Posterior cingulate gyrus (tissue), 11 donors: ENCODE data around the gene PHACTR3.

Experiments
- DNase-seq, 10 donors: peaks; one replicate each; pipeline versions ENCODE4 v3.0.0 to v3.0.0-alpha.2; 2020 to 2021; ENCODE audit warnings: mixed read lengths in 3 of 10
- intact Hi-C: fragments of 100-400 bp; cut with DNase I; formaldehyde crosslinking; loops from one replicate; pipeline ENCODE4 v1.15.1; 2023

PHACTR3 gene

DNA sequence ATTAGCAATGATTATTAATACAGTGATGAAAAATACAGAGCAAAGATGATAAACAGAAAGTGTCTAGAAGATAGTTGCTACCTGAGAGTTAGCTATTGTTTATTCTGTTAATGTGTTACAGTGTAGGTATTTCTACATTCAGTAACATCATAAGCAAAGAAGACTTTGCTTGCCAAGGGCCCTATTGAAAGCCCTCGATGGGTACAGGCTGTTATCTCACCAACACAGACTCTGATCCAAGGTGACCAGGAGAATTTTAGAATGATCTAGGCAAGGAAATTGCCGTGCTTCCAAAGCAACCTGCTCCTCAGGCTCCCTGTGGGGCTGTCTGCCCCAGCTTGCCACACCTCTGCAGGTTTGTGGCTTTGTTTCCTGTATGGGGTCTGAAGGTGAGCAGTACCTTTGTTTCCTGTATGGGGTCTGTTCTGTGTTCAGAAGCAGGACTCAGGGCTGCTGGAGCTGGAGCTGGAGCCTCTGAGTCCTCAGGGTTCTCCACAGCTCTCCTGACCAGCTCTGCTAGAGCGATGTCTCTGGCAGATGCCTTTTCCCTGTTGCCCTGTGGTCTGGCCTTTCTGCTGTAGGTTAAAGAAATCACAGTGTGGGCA is 32.5 kb downstream of the PHACTR3 start:
- intact Hi-C loops, result no loop called here
- peak in 2 of 10 donors; percentile 13 to 24 for DNase-seq

DNA sequence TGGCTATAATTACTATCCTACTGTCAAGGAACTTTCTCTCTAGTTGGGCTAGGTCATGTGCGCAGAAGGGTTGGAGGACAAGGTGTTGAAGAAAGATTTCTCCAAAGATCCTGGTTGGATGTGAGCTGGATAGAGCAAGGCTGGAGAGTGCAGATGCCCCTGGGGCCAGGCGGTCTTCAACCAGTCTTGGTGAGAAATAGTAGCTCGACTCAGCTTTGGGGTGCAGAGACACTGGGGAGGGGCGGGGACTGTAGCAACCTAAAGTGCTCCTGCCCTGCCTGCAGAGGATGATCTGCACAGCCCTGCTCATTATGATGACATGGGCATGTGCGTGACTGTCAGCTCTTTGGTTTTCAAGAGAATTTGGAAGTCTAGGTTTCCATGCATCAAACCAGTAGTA is 35.9 kb downstream of the PHACTR3 start:
- intact Hi-C loops, result no loop called here
- no peak for DNase-seq

DNA sequence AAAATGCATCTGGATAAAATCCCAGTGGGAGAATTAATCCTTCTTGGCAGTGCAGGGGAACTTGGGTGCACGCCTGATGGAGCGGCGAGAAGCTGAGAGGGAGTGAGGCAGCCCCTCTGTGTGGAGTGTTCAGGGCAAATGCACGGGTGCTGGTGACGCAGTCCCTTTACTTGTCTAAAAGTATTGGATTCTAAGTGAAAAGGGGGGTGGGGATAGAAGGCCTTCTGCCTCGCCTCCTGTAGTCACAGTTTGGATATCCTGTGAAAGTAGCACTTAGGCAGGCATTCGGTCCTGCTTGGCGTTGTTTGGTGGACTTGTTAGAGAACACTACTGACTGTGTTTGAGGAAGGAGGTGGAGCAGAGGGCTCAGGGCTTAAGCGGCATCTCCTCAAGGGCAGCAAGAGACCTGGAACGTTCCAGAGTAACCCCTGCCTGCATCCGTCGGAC is 39.3 kb downstream of the PHACTR3 start:
- DNase-seq, result peak in 8 of 10 donors; percentile 50 to 93 (median 68)
- intact Hi-C loops, result no loop called here

DNA sequence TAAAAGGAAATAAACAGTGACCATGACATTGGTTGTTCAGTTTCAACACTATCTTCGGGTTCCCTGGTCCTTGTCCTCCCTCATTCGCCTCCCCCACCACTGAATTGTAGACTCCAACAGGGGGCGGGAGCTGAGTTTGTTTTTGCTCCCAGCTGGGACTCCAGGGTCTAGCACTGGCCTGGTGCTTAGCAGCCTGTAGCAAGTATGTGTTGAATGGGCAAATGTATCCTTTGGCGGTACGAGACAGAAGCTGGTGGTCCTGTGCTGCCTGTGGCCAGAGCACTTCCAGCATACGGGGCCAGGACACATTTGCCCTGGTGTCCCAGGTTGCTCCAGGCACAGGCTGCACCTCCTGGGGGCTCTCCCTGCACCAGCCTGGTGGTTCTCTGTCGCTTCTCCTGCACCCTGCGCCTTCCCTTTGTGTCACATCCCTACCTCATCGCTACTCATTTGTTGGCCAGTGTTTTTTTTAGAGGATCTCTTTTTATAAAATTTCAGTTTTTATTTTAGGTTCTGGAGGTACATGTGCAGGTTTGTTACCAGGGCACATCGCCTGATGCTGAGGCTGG is 40.1 kb downstream of the PHACTR3 start:
- intact Hi-C loops, result no loop called here
- peak in 2 of 10 donors; percentile 56 to 68 for DNase-seq

DNA sequence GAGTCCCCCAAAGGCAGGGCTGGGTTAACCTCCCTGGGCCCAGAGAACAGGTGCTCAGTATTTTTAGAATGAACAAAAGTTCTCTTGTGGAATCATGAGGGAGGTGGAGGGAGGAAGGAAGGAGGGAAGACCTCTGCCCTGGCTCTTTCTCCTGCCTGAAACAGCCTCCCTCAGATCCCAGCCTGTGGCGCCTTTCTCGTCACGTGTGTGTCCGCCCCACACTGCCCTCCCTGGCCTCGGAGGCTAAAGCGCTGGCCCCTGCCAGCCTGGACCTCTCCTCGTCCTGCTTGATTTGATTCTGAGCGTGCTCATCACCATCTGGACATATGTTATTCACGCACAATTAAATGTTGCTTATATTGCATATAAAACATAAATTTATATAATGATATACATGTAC is 40.9 kb downstream of the PHACTR3 start:
- DNase-seq, result peak in 8 of 10 donors; percentile 51 to 95 (median 69)
- intact Hi-C loops, result loop anchor here (5.0 kb wide), 1 partner anchor 43 kb away; the partner anchor contains the start of gene PHACTR3

DNA sequence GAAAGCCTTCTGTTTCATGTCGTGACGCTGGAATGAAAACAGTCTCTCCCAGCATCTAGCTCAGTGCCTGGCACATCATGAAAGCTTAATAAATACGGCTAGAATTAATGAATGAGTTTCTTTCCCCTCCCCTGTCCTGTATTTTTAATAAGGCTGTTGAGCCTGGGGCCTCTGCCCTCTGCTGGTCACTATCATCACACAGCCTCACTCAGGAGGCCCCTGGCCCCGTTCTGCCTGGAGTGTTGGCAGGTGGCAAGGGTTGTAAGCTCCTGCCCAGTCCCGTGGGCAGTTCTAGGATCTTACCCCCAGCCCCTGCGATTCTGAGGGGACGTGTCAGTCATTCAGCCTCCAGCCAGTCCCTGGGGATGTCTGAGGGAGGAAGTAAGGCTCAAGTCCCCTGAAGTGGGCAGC is 41.4 kb downstream of the PHACTR3 start:
- peak in 5 of 10 donors; percentile 50 to 93 (median 69) for DNase-seq

DNA sequence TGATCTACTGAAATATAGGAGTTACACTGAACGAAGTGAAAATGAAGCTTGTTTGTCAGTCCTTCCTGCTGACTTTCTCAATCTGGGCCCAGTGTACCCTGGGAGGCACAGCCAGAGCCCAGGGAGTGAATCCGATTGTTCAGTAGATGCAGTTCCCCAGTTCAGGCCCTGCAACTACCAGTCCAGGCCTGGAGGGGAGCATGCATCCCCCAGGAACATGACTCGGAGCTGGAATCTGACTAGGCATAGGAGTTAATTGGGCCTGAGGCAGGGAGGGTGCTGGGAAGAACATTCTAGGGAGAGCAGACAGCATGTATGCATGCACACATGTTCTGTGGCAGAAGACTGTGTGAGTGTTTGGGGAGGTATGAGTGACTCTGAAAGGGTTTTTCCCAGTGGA is 42.1 kb downstream of the PHACTR3 start:
- intact Hi-C loops, result loop anchor here (5.0 kb wide), 1 partner anchor 44 kb away; the partner anchor contains the start of gene PHACTR3
- DNase-seq, result no peak

More for the DNA sequence above, 41.4 kb downstream of the PHACTR3 start:
- intact Hi-C loops, result loop anchor here (5.0 kb wide), 1 partner anchor 43 kb away; the partner anchor contains the start of gene PHACTR3

DNA sequence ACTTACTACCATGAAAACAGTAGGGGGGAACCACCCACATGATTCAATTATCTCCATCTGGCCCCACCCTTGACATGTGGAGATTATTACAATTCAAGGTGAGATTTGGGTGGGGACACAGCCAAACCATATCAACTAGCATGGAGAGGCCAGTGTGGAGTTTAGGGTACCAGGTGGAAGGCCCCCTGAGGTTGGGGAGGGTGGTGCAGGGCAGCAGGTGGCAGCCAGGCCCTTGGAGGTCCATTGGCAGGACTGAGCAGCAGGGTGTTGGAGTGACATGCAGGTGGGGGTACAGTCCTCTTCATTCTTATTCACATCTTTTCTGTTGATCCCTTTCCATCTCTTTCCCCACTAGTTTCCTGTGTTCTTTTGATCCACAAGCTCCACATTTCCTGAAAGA is 42.9 kb downstream of the PHACTR3 start:
- intact Hi-C loops, result loop anchor here (5.0 kb wide), 1 partner anchor 45 kb away; the partner anchor contains the start of gene PHACTR3
- peak in 1 of 10 donors; percentile 17 for DNase-seq

DNA sequence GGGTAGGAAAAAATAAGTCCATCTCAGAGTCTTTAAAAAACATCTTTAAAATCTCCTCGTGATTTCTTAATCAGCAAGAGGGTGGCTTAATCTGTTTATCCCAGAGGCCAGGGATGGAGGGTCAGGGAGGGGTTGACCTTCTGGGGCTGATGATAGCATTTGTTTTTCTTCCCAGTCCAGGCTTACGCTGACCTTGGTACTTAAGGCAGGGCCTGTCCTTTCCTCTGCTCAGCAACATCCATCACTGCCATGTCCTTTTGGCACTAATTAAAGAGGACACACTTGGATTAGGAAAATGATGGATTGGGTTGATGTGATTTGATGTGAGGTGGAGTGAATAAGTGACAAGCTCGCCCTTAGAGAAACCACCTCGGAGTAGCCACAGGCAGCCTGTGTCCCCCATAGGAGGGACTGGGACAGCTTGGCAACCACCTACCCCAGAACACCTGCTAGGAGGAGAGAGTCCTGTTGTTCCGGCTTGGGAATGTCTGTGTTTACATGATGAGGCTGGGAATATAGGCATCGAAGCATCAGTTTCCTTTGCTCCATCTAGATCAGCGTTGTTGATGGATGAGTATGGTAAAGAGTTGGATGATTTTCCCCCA is 44.2 kb downstream of the PHACTR3 start:
- intact Hi-C loops, result loop anchor here (5.0 kb wide), 1 partner anchor 46 kb away; the partner anchor contains the start of gene PHACTR3
- peak in 1 of 10 donors; percentile 10 for DNase-seq

DNA sequence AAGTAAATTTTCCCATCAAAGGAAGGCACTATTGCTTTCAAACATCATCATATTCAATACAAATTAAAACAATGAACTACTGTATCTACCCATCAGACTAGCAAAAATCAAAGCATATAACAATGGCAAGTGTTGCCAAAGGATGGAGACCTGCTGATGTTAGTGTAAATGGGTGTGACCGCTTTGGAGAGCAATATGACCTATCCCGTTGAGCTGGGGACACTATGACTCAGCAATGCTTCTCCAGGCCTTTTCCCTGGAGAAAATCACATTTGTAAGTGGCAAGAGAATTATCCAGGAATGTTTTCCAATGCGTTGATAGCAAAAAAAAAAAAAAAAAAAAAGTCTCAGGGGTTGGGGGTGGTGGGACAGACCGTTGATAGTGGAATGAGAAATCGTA is 46.1 kb downstream of the PHACTR3 start:
- intact Hi-C loops, result no loop called here
- no peak for DNase-seq

DNA sequence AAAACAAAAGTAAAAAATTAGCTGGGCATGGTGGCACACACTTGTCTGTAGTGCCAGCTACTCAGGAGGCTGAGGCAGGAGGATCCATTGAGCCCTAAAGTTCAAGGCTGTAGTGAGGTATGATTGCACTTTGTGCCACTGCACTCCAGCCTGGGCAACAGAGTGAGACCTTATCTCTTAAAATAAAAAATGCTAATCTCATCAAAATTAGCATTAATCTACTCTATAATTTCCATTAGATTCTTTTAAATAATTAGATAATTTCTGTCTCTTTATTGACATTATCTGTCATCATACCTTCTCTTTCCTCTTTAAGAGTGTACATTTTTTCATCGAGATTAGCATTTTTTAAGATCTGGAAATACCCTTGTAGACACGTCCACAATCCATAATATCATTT is 48.0 kb downstream of the PHACTR3 start:
- no peak for DNase-seq
- intact Hi-C loops, result no loop called here

DNA sequence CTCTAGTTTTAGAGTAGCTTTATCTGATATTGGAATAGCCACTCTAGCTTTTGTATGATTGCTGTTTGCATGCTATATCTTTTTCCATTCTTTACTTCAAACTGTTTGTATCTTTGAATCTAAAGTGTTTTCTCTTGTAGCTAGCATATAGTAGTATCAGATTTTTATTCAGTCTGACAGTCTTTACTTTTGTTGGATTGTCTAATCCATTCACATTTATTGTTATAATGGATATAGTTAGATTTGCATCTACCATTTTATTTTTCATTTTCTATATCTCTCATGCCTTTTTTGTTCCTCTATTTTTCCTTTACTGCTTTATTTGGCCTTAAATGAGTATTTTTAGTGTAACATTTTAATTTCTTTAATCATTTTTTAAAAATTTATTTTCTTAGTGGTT is 52.1 kb downstream of the PHACTR3 start:
- DNase-seq, result no peak
- intact Hi-C loops, result no loop called here

DNA sequence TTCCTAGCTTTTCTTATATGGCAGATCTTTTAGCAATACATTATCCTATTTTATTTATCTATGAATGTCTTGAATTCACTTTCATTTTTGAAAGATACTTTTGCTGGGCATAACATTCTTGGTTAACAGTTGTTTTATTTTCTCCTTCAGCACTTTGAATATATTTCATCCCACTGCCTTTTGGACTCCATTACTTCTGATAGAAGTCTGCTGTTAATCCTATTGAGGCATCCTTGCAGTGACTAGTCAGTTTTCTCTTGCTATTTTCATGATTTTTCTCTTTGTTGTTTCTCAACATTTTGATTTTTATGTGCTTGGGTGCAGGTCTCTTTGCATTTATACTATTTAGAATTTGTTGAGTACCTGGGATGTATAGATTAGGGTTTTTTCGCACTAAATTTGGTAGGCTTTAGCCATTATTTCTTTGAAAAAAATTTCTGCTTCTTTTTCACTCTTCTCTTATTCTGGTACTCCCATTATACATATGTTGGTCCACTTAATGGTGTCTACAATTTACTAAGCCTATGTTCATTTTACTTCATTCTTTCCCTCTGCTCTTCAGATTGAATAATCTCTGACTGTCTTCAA is 53.2 kb downstream of the PHACTR3 start:
- DNase-seq, result no peak
- intact Hi-C loops, result no loop called here

DNA sequence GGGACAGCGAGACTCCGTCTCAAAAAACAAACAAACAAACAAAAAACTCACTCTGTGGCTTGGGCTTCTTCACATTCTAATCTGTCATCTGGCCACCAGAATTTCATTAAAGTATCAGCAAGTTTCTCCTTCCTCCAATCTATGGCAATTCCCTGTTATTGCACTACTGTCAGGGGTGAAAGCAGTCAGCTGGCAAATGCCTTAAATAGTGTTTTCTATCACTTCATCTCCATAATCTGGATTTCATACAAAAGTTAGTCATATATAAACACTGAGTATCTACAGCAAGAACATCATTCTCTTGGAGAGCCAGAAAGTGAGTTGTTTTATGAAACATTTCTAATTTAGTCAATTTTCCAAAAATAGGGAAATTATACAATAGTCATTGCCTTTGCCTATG is 56.1 kb downstream of the PHACTR3 start:
- intact Hi-C loops, result no loop called here
- DNase-seq, result no peak

DNA sequence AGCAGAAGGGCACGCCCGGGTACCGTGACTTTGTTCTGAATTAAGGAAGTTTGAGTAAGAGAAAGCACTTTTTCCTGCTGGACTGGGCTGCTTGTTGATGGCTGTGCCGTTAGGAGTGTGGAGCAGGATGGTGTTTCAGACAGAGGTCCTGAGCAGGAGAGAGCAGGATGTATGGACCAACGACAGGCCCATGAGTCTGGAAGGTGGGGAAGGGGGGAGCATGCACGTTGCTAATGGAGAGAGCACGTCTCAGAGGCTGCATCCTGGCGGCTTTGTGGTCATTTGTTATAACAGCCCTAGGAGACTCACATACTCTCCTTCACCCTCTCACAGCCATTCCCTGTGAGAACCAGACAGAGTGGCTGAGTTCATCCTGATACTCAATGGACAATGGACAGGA is 56.8 kb downstream of the PHACTR3 start:
- DNase-seq, result no peak
- intact Hi-C loops, result no loop called here

DNA sequence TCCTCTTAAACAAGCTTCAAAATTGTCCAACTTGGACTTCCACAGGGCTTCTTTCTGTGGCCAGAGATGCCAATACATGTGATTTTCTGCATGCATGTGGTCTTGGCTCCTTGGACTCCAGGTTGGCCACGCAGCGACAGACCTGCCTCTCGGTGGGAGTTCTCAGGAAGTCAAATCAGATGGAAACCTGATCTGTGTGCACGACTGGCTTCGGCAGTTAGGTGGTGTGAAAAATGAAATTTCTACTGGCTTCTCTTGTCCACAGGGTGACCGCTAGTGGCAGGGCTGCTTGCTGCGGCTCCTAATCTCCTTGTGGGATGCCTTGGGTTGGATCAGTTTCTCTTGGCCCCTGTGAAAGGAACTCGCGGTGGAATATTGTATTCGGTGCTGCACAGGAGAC is 57.3 kb downstream of the PHACTR3 start:
- intact Hi-C loops, result no loop called here
- peak in 1 of 10 donors; percentile 59 for DNase-seq

DNA sequence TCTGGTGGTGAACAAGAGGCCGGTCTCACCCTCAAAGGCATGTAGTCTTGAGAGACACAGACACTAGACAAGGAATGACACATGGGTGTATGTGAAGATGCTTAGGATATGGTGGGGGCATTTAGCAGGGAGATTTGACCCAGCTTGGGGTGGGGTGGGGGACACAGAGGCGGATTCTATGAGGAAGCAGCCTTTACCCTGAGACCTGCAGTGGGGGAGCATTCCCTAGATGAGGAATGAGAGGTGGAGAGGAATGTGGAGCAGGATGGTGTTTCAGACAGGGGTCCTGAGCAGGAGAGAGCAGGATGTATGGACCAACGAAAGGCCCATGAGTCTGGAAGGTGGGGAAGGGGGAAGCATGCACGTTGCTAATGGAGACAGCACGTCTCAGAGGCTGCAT is 57.8 kb downstream of the PHACTR3 start:
- DNase-seq, result no peak
- intact Hi-C loops, result no loop called here

DNA sequence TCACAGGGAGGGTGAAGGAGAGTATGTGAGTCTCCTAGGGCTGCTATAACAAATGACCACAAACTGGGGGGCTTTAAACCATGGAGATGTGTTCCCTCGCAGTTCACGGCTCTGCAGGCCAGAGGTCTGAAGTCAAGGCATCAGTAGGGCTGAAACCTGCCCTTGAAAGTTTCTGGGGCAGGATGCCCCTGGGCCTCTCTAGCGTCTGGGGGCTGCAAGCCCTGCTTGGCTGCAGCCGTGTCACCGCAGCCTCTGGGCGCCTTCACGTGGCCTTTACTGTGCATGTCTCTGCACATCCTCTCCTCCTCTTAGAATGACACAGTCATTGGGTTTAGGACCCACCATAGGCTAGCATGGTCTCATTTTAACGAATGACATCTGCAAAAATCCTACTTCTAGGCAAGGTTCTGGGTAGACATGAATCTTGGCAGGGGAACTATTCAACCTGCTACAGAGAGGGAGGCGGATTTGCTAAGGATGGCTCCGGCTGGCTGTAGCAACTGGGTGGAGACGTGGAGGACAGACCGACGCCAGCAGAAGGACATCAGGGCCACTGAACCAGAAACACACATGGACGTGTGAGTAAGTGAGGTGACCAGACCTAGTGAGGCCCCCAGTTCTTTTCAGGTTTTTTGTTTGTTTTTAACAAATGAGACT is 58.6 kb downstream of the PHACTR3 start:
- intact Hi-C loops, result no loop called here
- DNase-seq, result peak in 1 of 10 donors; percentile 79

DNA sequence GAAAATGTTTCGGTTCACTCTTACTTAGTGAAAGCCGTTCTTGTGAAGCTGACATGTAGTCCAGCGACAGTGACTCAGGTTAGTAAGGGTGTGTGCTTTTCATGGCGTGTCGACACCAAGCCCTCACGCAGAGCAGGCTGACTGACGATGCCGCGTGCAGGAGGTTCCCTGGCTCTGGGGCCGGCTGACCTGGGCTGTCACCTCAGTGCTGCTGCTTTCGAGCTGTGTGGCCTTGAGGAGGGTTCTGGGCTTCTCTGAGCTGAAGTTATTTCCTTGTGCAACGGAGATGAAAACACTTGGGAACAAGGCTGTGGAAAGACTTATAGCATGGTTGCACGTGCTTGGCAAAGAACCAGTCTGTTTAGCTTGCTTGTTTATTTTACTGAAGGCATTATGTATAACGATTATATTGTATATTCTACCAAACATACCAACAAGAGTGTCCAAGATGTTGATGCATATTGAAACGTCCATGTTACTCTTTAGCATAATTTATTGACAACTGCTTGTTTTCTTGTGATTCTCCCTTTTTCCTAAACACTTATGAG is 59.2 kb downstream of the PHACTR3 start:
- peak in 1 of 10 donors; percentile 88 for DNase-seq
- intact Hi-C loops, result no loop called here

DNA sequence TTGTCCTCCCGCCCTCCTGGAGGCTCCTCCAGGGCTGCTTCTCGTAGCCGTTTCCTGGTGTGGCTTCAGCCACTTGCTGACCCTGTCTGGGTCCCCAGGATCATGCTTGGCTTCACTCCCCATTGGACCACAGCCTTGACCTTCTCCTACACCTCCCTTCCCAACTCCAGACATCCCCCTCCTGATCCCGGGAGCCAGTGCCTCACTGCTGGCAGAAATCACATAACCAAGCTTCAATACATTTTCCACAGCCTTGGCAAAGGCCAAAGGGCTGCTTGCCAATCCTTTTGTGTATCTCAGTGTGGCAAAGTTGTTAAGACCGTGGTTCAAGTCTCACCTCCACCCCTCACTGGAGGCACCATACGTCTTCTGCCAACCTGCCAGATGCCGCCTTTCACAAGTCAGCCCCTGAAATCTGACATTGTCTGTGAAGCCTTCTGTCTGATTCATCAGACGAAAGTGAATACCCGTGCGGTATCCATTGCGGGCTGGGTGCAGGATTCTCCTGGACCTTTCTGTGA is 60.1 kb downstream of the PHACTR3 start:
- peak in 1 of 10 donors; percentile 83 for DNase-seq
- intact Hi-C loops, result no loop called here
